AG09309 (cell line): Measurements from ENCODE around the gene SUGCT.

Source experiments
- DNase-seq: peaks from one replicate; pipeline ENCODE4 v3.0.0-alpha.2; 2010; ENCODE audit warnings: low read depth
- H3K4me3 ChIP-seq: 2 replicates; pipeline ENCODE4 v1.5.1; 2011; ENCODE audit warnings: mild to moderate bottlenecking, low read depth, low read length, moderate library complexity; ENCODE audit not compliant: control insufficient read depth
- TF ChIP-seq, protein P1 (sequence below): IDR thresholded peaks from 2 replicates; pipeline ENCODE4 v1.5.1; 2011; ENCODE audit warnings: mild to moderate bottlenecking, low read depth, low read length, inconsistent platforms; ENCODE audit not compliant: insufficient read depth, control insufficient read depth; ENCODE audit errors: missing control alignments

Gene SUGCT

DNA sequence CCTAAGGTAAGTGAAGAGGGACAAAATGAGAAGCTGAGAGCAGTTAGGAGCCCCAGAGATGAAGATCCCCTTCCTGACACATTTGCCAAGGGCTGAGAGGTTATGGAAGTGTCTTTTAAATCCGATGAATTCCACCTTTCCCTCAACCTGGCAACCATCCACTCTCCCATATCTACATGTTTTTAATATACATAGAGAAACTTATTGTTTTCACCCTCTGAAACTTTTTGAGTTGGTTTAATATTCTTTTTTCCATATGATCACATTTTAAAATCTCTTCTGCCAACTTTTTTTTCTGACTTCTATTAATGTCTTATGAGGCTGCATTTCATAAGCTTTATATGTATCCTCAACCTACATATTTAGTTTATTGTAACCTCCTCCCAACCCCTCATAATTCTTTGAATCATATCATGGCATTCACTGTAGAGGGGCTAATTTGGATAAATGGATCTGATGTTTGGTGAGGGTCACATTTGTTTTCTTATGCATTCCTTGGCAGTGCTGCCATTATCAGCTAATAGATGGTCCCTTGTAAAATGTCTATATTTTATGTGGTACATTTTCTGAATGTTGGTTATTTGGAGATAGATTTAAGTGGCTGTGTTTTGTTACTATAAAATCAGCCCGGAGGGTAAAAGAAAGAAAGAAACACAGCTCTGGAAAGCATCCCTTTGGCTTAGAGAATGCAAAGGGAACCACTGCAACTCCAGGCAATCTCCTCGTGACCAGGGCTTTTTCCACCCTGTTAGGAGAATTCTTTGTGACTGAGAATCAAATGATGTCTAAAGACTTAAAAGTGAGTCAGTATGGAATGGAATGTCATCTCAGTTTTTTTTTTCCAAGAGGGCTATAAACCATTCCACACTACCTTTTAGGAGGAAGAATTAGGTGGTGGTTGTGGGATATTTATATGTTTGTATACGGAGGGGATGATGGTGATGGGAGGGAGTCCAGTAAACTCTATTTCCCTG is 334.4 kb downstream of the SUGCT start:
- TF ChIP-seq, protein P1, sequence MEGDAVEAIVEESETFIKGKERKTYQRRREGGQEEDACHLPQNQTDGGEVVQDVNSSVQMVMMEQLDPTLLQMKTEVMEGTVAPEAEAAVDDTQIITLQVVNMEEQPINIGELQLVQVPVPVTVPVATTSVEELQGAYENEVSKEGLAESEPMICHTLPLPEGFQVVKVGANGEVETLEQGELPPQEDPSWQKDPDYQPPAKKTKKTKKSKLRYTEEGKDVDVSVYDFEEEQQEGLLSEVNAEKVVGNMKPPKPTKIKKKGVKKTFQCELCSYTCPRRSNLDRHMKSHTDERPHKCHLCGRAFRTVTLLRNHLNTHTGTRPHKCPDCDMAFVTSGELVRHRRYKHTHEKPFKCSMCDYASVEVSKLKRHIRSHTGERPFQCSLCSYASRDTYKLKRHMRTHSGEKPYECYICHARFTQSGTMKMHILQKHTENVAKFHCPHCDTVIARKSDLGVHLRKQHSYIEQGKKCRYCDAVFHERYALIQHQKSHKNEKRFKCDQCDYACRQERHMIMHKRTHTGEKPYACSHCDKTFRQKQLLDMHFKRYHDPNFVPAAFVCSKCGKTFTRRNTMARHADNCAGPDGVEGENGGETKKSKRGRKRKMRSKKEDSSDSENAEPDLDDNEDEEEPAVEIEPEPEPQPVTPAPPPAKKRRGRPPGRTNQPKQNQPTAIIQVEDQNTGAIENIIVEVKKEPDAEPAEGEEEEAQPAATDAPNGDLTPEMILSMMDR: no peak
- no peak overlapping the region for H3K4me3 ChIP-seq
- peak; percentile 84 for DNase-seq

- peak overlapping the region; percentile 39 for H3K4me3 ChIP-seq
- peak; percentile 69 for DNase-seq
- TF ChIP-seq, protein P1: no peak
Measured at GRCh38 chr7:40470091-40470592, 335.3 kb downstream of the SUGCT start.

DNA sequence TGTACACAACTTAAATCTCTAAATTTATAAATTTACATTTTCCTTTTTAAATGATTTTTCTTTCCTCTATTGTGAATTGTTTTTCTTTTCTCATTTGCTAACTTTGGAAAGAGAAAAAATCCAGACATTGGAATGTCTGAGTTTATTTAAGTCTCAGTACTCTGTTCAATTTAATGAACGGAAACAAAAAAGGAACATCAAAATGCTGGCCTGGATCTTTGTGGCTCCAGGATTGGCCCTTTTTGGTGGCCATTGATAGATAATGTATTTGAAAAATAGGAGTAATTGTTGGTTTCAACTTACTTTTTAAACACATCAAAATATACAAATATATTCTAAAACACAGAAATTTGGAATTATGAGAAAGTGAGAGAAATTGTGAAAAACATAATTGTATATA is 336.0 kb downstream of the SUGCT start:
- DNase-seq: no peak
- peak overlapping the region; percentile 39 for H3K4me3 ChIP-seq
- TF ChIP-seq, protein P1: no peak

- no peak for DNase-seq
- TF ChIP-seq, protein P1: no peak
- H3K4me3 ChIP-seq: no peak overlapping the region
Measured at GRCh38 chr7:40471891-40472290, 337.1 kb downstream of the SUGCT start.

DNA sequence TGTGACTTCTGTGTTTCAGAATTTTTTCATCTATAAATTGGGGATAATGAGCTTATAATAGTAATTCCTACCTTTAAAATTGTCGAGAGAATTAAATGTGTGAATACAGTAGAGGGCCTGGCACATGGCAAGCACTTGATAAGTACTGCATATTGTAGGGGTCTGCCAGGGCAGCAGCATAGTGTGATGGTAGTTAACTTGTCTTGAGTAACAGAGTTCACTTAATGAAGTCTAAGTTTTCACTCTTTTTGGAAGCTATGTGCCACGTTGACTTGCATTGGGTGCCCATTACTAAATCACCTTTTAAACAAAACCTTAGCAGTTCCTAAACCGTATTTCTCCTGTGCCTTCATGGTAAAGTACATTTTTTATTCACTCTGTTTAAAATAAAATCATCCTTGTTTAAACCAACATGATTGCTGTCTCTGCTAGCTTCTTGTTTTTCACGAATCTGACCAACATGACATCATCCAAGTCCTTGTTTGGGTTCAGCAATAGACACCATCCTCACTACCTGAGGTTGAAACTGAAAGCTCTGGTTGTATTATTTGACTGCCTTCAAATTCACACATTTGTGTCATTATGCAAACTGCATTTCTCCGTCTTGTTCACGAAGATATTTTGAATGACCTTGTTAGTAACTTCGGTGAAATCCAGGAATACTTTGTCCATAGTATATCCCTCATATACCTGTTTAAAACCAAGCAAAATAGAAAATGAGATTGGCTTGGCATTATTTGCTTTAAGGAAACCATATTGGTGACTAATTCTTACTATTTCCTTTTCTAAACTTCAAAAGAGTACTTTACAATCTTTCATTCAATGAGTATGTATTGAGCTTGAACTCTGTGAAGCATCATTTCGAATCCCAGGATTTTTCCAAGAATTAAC is 340.2 kb downstream of the SUGCT start:
- TF ChIP-seq, protein P1: no peak
- DNase-seq: no peak
- H3K4me3 ChIP-seq: no peak overlapping the region

DNA sequence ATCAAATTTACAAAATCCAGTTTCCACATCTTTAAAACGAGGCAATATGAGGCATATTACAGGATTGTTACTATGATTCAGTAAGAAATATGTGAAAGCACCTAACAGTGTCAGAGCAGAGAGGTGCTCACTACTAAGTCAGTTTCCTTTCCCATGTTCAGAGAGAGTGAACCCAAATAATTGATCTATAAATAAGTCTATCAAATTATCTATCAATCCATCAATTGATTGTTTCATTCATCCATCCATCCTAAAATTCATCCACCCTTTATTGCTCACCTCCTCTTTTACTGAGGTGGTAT is 340.8 kb downstream of the SUGCT start:
- TF ChIP-seq, protein P1: no peak
- H3K4me3 ChIP-seq: no peak overlapping the region
- no peak for DNase-seq
